ENCODE results near the gene SLC6A11.

SLC6A11 gene

DNA sequence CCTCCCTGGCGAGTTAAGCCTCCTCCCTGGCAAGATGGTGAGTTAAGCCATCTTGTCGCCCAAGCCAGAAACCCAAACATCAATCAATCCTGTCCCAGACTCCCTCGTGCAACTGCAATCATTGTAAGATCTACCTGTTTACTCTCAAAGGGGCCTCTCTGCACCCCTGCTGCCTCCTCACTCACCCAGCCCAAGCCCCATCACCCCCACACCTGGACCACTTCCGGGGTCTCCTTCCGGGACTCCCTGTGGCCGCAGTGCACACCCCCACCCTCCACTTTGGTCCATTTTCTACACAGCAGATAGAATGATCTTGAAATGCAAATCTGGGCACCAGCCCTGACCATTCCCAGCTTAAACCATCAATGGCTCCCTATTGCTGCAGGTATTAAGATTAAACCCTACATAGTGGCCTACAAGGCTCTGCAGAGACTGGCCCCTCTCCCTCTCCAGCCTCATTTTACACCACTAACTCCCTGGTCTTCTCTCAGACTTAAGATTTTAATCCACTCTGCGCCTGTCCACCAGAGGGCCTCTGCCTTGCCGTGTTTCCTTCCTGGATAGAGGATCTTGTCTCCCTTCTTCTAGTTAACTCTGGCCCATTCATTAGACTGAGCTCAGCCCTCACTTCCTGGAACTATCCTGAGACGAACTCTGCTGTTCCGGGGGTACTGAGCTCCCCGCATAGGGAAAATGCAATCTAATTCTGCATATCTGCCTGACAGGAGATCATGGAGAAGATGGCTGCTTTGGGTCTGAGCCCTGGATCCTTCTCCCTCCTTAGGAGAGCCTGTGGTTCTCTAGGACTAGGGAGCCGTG lies 134.7 kb downstream of the SLC6A11 start:
- no peak for DNase-seq (ENCODE audit: low read depth in 2 of 2, low spot score in 1 of 2)

DNA sequence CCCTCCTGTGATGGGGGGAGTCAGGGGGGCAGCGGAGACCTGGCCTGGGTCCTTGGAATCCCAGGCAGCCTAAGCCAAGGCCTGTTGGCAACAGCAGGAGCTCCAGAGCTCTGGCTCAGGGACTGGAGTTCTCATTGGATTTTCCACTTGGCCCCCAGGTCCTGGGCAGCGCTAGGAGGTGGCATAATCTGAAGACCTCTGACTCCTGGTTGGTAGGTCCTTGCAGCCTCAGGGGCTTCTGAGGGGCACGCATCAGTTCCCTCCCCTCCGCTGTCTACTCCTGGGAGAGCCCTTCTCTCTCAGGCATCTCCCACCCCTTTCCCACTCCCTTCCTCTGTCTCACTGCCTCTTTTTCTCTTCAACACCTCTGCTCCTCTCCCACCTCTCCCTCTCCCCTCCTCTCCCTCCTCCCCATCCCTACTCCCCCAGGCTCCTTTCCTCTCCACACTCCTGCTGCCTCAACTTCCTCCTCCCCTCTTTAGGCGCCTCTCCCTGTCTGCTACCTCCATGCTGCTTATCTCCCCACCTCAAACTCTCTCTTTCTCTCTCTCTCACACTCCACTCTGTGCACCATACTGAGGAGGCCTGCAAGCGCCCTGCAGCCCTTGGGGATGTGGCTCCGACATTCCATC lies 135.4 kb downstream of the SLC6A11 start:
- no peak for DNase-seq (ENCODE audit: low read depth in 2 of 2, low spot score in 1 of 2)

DNA sequence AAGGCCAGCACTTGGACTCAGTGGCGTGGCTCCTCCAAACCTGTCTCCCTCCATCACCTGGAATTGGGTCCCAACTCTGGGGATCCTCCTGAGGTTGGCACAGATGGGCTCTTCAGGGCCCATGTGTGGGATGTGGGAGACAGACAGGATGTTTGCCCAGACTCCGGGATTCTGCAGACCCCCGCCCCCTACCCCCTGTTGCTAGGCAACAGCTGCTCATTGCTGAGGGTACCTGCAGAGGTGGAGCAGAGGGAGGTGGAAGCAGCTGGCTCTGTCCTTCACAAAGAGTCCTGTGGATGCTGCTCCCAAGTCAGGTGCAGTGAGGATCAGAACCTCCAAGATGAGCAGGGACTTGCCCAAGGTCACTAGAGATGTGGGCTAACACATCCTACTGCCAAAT lies 136.5 kb downstream of the SLC6A11 start:
- no peak for DNase-seq (ENCODE audit: low read depth in 2 of 2, low spot score in 1 of 2)

DNA sequence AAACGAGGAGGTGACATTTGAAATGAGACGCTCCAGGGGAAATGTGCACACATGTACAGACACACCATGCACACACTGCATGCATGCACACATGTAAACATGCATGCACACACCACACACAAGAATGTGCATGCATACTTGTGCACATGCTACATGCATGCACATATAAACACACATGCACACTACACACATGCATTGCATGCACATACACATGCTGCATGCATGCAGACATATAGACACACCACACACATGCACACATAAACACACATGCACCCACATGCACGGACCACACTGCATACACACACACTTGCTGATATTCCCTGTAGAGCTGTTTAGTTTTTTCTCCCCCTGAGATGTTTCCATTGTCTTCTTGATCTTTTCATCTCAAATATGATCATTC lies 138.7 kb downstream of the SLC6A11 start:
- DNase-seq (ENCODE audit: low read depth in 2 of 2, low spot score in 1 of 2) = no peak

DNA sequence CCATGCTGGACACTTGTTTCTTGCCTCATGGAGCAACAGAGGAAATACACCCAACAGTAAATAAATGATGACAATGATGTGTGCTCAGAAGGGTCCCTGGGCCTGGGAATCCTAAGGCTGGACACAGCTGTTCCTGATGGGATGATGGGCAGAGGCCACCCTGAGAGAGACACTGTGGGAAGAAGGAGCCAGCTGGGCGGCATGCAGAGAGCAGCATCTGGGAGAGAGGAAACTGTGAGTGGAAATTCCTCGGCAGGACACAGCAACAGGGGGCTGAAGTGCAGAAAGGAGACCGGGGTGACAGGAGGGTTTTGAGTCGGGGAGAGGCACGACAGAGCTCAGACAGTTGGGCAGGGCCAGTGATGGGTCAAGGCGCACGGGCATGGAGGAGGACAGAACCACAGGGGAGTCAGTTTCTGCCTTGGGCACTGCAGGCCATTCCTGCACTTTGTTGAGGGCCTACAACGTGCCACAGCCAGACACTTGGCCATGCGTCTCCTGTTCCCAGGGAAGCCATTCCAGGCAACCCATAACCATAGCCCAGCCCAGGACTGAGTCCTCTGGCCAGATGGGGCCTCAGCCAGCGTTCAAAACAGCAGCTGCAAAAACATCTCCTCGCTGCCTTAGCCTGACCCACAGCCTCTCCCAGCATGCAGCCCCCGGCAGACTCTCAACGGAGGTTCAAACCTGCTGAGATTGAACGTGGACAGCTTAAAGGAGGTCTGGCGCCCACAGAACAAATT lies 139.9 kb downstream of the SLC6A11 start:
- DNase-seq (ENCODE audit: low read depth in 2 of 2, low spot score in 1 of 2) = no peak

DNA sequence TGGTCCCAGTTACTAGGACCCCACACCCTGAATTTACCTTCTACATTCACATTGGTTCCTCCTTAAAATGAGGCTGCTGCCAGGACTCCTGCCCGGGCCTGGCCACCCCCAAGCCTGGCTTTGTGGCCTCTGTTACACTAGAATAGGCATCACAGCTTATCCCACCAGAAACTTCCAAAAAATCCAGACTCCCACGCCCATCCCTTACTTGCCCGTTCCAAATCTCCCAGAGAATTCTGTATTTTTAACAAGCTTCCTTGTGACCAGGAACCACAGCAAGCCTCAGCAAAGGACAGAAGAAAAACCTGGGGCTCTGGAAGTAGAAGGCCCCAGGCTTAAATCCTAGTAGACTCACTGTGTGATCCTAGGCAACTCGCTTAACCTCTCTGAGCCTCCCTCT lies 140.5 kb downstream of the SLC6A11 start:
- no peak for DNase-seq (ENCODE audit: low read depth in 2 of 2, low spot score in 1 of 2)

DNA sequence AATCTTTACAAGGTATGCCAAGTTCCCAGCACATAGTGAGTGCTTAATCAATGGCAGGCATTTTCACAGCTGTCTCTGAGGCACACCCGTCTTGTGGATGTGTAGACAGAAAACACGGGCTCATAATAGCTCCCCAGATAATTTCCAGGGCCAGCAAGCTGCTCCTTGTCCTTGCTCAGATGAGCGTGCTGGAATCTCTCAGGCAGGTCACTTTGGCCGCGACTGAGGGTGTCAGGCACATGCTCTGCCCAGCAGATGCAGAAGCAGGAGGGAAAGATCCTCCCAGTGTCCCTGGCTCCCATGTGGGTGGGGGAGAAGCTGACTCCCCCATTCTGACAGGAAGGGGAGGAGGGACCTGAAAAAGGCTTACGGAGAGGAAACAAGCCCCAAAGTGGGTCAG lies 141.0 kb downstream of the SLC6A11 start:
- DNase-seq (ENCODE audit: low read depth in 2 of 2, low spot score in 1 of 2) = no peak

DNA sequence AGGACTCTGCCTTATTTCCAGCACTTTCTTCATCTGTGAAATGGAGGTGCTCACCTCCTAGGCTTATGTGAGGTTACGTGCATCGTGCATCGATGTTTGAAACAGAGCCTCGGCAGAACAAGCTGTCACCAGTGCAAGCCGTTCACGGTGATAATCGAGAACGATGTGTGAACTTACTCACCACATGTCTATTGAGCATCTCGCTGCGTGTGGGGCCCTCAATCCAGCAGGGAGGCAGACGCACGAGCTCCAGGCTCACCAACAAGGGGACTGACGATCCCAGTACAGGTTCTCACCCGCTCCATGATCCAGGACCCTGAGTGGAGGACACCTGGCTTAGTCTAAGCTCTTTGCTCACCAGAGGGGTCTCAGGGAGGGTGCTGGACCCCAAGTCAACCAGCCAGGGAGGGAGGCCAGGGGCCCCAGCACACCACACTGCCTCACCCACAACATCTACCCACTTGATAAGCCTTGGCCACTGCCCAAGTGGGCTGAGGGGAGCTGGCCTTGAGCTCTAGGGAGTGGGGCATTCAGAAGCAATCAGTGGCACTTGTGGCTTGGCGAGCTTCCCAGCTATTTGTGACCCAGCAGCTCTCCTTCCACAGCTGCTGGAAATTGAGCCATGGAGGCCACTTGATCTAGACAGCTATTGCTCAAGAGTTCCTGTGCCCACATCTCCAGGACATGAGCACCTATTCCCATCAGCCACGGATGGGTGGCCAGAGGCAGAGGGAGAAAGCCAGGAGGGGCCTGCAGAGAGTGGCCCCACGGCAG lies 142.1 kb downstream of the SLC6A11 start:
- no peak for DNase-seq (ENCODE audit: low read depth in 2 of 2, low spot score in 1 of 2)

DNA sequence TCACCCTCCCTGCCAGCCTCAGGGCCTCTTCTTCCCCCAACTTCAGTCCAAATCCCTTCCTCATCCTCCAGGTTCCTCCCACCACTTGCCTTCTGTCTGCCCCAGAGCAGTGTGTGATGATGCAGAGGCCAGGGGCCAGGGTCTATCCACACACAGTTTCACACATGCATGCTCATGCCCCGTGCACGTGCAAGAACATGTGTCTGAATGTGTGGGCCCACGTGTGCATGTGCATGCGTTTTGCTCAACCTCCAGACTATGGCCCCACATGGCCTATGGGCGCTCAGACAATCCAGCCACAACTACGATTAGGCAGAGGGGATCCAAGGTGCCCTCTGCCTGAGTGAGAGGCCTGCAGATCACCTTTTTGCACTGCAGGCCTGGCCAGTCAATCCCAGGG lies 144.2 kb downstream of the SLC6A11 start:
- DNase-seq (ENCODE audit: low read depth in 2 of 2, low spot score in 1 of 2) = no peak

DNA sequence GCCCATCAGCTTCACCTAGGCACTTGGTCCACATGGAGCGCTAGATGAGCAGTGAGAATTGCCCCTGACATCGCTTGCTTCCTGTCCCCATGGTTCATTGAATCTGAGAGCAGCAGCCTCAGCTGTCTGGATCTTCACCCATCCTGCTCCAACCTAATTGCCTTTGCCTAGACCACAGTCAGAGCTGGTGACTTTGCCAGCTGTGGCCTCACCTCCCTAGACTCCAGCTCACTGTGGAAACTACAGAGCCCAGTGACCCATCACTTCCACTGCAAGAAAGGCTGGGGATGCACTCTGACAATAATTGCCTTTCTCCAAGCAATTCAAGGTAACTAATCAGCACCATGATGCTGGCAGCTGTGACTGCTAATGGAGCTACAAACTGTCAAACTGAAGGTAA lies 145.9 kb downstream of the SLC6A11 start:
- no peak for DNase-seq (ENCODE audit: low read depth in 2 of 2, low spot score in 1 of 2)

DNA sequence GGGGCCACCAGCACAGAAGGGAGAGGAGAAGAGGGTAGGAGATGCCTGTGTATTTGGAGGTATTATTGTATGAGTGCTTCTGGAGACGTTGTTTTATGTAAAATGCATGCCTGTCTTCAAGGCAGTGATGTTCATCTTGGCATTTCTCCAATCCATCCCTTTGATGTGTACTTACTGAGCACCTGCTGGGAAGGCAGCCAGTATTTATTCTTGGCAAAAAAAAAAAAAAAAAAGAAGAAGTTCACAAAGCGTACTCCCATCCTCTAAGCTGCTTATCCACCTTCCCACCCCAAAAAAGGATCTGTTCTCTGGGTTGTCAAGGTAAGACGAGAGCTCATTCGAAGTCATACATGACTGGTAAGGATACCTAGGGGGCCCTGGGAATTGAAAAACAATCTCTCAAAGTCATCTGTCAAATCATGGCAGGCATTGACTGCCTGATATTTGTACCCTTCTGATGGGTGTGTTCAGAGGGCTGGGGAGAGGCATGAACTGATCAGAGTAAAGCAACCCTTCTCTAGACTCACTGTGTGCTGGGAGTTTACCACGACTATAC lies 146.5 kb downstream of the SLC6A11 start:
- no peak for DNase-seq (ENCODE audit: low read depth in 2 of 2, low spot score in 1 of 2)

DNA sequence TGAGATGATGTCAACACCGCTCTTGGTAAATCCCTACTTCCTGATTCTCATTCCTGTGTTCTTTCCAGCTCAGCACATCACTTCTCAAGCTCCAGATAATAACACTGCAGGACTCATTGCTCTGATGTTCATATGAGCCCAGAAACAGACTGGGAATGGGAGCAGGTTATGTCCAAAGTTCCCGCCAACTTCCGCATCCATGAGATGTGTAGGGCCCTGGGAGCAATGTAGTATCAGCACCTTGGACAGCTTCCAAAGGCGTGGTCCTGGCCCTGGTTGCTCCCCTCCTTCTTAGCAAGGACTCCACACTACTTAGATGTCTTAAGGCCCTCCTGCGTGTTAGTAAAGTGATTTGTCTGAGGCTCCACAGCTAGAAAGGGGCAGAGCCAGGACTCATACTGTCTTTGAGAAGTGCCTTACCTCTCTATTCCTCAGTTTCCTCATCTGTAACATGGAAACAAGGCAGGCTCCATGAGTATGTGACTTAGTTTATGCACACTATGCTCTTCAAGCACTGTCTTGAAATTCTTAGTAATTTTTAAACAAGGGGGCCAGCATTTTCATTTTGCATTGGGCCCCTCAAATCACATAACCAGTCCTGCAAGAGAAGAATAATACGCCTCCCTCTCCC lies 148.6 kb downstream of the SLC6A11 start:
- no peak for DNase-seq (ENCODE audit: low read depth in 2 of 2, low spot score in 1 of 2)

DNA sequence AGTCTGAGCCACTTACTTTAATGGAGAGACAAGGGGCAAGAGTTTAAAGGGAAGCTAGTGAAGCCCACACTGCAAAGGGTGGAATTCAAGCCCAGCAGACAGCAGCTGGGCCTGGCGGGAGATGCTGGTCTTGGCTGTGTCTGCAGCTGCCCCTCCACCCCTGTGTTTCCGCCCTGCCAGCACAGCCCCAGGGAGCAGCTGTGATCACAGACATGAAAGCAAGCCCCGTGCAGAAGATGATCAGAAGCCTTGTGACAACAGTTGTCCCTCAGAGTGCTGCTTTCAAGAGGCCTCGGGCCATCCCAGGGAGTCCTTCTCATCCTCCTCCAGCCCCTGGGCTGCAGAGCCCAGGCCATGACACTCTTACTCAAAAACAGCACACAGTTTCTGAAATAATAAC lies 152.4 kb downstream of the SLC6A11 start:
- no peak for DNase-seq (ENCODE audit: low read depth in 2 of 2, low spot score in 1 of 2)

DNA sequence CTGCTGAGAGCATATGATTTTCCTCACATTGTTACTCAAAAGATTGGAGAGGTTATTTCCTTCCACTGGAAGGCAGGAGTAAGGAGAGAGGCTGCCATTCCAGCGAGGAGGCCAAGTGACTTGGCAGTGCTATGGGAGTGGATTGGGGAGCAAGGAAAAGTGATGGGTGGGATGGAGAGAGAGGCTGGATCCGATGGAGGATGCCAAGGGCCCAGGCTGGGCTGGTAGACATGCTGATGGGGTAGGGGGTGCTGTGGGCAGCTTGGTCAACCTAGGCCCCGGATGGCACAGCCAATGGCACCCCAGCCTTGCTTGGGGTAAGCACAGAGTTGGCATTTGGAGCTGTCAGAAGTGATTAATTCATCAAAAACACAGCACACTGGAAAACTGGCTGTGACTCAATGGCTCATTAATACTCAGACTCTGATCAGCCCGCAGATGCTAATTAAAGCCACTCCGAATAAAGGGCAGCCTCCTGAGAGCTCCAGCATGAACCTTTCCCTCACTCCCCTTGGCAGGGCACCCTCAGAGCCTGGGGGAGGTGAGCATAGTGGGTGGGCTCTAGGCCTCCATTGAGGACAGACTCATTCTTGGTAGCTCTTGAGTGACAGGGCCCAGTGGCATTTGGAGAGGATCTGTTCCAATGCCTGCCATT lies 154.4 kb downstream of the SLC6A11 start:
- DNase-seq (ENCODE audit: low read depth in 2 of 2, low spot score in 1 of 2) = no peak

DNA sequence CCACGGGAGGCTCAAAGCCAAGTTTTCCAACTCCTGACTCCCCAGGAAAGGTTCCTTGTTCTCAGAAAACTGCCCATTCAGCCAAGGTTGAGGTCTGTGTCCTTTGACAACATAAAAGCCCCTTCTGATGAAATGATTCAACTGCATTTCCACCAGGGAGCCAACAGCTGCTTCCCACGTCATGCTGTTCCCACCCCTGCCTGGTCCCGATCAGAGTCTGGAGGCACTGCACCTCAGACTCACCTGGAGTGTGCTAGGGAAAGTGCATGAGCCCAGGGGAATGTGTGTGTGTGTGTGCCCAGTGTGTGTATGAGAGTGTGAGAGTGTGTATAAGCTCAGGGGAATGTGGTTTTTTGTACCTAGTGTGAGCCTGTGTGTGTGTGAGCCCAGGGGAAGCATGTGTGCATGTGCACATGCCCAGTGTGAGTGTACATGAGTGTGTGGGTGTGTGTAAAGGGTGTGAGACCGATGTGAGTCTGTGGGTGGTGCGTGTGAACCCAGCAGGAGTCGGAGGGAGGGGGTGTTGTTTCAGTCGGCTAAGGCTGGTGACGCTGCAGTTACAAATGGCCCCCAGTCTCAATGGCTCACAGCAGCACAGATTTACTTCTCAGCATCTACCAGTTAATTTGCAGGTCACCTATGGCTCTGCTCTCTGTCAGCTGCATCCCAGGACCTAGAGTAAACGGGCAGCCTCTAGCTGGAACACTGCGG lies 156.2 kb downstream of the SLC6A11 start:
- DNase-seq (ENCODE audit: low read depth in 2 of 2, low spot score in 1 of 2) = no peak

DNA sequence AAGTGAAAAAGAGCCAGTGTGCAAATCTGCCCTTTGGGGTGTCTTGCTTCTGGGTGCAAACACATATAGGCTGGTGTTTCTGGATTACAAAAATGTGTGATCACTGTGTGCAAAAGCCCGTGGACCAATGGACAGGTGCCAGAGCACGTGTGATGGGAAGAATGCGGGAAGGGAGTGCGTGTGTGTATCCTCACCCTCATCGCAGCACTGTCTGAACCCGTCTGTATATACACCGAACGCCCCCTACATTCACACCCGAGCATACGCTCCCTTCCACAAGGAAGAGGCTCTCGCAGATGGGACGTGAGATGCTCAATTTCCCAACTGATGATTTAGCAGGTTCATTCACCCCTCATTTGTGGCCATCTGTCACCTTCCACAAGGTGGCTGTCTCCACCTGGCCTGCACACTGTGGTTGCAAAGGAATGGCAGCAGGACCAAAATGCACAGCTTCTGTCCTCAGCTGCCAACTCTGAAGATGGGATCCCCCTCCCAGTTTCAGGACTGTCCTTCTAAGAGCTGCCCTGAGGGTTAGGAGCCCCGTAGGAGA lies 157.1 kb downstream of the SLC6A11 start:
- DNase-seq (ENCODE audit: low read depth in 2 of 2, low spot score in 1 of 2) = no peak

DNA sequence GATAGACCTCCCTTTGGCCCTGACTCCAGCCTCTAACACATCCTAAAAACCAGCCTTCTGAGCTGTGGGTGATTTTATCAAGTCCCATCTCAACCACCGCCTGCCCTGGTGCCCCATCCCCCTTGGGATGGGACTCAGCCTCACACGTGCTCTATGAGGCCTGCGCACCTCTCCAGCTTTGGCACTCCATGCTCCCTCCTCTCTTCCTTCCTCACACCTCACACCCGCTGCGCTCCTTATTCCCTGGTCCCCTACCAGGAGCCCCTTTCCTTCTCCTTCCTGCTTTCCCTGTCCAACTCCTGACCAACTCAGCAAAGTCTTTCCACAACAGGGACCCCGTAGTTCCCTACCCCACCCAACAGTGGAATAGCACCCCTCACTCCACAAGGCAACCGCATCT lies 158.1 kb downstream of the SLC6A11 start:
- DNase-seq (ENCODE audit: low read depth in 2 of 2, low spot score in 1 of 2) = no peak

DNA sequence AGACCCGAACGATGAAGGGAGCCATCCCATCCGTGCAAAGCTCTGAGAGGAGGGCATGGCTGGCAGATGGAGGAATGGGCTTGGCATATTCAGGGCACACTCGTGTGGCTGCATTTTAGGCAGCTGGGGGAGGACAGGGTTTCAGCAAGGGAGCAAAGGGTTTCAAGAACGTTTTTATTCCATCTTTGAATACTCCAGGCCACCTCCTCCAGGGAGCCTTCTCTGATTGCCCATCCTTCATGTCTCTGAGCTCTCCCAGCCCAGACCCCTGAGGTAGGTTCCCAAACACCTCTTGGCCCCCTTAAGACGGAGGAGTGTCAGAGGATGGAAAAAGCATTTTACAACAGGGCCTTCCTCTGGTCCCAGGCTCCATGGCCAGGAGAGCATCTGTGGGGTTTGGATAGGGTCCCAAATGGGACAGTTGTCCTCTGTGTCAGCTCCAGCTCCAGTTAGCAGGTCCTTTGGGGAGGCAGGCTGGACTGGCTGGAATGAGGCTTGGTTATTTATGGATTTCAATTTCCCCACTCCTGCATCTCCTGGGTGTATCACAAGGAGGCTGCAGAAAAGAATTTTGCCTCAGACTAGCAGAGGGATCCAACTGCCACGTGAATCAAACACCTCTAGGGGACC lies 158.8 kb downstream of the SLC6A11 start:
- no peak for DNase-seq (ENCODE audit: low read depth in 2 of 2, low spot score in 1 of 2)
